ENCODE results near the gene PPP1R26.

PPP1R26 gene

GRCh38 chr9:135463140-135463539, 16.4 kb upstream of the PPP1R26 start:
- DNase-seq = no peak

DNA sequence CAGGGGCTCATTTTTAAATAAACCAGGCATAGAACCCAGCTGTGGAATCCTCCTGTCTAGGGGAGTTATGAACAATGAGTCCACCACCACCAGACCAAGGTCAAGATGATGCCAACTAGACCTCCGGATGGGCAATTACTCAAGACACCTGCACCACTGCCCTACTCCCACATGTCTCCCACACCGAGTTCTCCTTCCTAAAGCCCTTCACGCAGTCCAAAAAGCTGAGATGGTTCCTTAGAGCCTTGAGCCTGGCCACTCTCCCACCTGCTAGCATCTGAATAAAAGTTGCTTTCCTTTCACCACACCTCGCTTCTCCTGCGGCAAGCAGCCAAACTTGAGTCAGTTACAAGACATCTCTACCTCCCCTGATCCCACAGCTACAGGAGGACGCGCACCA, 15.4 kb upstream of the PPP1R26 start:
- no peak for DNase-seq

DNA sequence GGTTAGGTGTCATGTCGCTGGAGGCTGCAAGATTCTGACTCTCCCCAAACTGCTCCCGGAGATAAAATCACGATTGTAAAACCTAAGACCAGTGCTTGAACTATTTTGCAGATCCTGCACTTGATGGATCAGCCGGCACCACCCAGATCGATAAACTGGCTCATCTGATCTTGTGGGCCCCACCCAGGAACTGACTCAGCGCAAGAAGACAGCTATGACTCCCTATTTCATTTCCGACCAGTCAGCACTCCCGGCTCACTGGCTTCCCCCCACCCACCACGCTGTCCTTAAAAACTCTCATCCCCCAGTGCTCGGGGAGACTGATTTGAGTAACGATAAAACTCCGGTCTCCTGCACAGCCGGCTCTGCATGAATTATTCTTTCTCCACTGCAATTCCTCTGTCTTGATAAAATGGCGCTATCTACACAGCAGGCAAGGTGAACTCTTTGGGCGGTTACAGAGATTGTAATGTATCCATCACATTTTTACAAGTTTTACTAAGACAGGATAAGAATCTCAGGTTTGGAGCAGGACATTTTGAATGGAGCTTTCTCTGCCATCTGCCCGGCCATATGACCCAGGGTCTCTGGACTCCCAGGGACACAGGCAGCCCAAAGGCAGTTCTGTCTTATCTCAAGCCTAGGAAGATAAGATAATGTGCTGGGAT, 10.6 kb upstream of the PPP1R26 start:
- DNase-seq = peak; percentile 37

DNA sequence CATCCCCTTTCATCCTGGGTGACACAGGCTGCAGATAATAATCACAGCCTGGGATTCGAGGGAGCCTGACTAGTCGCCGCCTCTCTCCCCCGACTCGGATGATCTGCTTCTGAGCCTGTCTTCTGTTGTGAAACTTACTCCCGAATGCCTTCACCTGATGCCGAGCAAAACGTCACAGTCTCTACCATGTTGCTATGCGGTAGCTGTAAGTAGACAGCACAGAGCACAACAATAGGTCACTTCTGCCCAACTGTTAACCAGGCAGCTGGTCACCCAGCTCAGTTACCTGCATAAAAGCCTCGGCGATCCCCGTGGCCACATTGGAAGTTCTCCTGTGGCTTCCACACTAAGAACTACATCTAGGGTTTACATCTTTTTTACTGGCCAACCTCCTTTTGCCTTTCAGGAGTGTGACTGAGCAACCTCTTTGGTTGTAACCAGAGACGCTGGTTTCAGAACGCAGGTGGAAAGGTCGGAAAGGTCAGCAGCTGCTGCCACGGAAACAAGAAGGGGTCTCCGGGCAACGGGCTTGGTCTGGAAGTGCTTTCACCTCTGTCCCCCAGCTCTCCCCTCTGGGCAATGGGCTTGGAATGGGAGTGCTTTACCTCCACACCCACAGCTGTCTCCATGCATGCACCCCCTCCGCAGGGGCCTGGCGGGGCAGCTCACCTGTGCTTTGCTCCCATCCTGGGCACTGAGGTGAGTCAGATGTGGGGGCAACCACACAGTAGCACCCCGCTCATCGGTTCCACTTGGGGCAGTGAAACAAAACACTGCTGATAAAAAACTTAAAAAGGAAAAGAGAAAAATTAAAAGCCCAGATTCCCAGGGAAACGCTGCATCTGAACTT, 7.6 kb upstream of the PPP1R26 start:
- no peak for DNase-seq

DNA sequence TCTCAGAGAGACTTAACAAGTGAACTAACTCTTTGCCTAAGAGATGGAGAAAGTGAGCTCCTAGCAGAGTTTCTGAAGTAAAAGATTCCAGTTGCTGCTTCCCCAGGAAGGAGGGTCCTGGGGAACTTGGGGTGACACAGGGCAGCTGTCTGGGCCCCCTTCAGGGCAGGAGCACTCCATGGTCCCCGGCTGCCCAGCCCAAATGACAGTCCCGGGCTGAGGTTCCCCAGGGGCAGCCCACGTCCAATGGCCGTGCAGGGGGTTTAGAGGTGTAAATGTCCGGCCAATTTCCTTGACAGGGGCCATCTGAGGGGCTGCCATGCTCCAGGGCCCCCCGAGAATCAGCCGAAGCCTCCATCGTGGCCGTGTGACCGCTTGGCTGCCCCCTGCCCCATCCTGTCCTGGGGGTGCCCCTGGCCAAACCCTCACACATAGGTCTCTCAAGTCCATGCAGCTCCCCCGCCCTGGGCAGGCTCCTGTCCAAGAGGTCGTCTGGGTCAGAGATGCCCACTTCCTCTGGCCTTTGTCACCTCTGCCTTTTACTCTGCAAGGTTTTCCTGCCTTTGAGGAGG, 5.5 kb upstream of the PPP1R26 start:
- DNase-seq = no peak

DNA sequence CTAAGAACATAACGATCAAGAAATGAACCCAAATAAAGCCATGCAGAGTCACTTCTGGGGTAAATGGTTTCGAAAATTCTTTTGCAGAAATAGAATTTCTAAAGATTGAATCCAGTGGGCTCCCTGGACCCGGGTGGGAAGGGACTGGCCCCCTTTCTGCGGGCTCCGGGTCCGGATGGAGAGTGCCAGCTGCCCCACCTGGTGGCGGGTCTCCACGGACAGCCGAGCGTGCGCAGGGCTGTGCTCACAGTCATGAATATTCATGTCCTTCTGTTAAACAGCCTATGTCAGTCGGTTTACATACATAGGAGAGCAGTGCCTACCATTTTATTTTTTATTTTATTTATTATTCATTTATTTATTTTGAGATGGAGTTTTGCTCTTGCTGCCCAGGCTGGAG, 4.7 kb upstream of the PPP1R26 start:
- no peak for DNase-seq

DNA sequence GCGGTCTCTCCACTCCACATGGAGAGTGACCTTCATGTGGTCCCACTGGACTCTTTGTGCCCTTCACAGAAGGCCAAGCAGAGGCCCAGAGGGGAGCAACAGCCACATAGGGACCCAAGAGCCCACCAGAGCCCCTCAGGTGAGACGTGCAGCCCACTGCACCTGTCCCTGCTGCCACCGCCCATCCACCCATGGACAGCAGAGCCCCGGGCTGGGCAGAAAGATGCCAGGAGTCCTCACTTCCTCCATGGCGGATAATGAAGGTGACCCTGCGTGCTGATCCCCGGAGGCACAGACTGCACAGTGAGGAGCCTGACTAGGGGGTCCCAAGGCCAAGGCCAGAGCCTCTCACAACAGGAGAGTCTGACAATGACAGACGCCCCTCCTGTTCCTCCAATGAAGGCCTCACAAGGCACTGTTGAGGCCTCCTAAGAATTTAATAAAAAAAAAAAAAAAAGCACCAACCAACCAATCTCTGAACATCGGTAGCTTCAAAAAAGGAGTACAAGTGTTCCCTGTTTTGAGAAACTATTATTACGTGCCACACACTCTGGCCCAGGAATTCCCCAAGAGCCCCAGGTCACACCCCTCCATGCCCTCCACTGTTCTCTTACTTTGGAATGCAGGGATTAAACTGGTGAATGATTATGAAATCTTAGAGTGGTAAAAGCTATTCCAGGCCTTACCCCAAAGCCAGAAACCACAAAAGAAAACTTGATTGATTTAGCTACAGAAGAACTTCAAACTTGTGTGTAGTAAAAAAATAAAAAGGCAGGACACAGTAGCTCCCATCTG, 2.8 kb upstream of the PPP1R26 start:
- DNase-seq = no peak

DNA sequence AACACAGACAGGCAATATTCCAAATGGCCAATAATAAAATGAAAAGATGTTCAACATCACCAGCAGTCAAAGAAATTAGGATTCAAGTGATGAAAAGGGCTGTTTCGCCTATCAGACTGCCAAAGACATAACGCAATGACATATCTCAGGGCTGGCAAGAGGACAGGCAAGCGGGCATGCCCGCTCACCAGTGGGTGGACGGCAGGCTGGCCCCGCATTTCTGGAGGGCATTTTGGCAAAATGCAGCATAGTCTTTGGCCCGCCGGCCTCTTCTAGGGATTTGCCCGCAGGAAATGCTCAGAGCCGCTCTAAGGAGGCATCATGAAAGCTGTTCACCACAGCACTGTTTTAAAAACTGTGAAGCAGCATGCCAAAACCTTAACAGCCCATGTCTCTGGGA, 1.4 kb upstream of the PPP1R26 start:
- DNase-seq = no peak

DNA sequence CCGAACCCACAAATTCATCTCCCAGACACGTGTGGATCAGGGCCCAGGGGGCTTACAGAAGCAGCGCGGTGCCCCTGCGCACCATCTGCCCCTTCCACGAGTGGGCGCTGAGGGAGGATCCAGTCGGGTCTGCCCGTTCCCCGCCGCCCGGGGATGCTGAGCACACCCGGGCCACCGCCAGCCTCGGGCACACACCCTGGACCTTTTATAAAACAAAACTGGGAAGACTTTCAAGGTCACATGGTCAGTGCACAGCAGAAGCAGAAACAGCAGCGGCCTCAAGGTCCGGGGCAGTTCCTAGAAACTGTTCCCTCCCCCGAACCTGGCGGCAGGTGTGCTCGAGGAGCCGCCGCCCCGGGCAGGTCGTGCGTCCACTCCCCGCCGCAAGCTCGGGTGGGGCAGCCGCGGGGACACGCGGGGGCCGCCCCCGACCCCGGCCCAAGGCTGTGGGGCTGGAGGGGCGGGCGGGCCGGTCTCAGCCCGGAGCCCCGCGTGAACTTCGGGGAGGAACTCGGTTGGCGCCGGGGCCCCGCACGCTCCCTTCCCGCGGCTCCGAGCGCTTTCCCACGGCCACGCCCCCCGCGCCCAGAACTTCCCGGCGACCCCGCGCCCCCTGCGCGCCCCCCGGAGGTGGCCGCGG, 633 bp upstream of the PPP1R26 start:
- DNase-seq = no peak

GRCh38 chr9:135480071-135480939, 723 bp downstream of the PPP1R26 start:
- no peak for DNase-seq

DNA sequence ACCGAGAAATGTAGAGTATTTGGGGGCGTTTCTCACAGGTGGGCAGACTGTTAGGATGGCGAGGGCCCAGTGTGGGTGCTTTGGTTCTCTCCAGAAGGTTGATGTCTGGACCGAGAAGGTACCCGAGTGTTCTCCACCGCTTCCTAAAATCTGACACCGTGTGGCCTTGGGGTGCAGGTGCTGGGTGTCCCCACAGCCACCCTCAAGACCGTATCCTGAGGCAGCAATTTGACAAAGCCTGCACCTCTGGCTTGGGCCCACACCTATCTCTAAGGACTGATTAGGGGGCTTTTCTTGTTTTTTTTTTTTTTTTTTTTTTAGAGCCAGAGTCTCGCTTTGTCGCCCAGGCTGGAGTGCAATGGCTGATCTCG, 1.3 kb downstream of the PPP1R26 start:
- no peak for DNase-seq

GRCh38 chr9:135482015-135482754, 2.6 kb downstream of the PPP1R26 start:
- DNase-seq = no peak

- no peak for DNase-seq
These were observed 5.1 kb downstream of the PPP1R26 start for GRCh38 chr9:135484460-135485277.

GRCh38 chr9:135485385-135485784, 5.8 kb downstream of the PPP1R26 start:
- no peak for DNase-seq

- no peak for DNase-seq
These were observed 6.2 kb downstream of the PPP1R26 start for GRCh38 chr9:135485832-135486231.

- DNase-seq = no peak
These were observed 6.9 kb downstream of the PPP1R26 start for GRCh38 chr9:135486267-135487065.

DNA sequence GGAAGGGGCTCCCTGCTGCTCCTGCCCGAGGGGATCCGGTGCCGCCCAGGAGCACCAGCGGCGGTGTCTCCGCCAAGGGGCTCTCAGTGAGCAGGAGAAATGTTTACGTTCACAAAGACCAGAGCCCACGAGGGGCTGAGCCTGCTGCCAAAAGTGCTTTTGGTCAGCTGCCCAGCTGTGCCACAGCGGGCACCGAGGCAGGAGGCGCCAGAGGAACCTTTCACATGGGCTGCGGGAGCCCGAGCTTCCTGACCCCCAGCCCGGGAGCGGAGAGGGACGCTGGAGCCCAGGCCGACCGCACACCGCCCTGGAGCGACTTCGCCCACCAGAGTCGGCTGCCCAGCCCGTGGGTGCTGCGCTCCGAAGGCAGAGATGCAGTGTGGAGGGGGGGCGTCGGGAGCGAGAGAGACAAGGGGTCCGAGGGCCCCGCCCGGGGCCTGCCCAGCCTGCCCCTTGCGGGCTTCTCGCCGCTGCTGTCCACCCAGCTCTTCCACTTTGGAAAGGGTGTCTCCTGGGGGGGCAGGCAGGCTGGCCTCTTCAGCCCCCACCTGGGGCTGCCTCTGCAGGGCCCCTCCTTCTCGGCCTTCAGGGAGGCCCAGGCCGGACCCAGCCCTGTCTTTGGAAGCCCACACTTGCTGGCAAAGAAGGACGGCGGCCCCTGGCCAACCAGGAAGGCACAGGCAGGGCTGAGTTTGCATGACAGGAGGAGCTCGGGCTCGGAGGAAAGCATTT, 7.9 kb downstream of the PPP1R26 start:
- DNase-seq = no peak

GRCh38 chr9:135488013-135488330, 8.4 kb downstream of the PPP1R26 start:
- DNase-seq = no peak

DNA sequence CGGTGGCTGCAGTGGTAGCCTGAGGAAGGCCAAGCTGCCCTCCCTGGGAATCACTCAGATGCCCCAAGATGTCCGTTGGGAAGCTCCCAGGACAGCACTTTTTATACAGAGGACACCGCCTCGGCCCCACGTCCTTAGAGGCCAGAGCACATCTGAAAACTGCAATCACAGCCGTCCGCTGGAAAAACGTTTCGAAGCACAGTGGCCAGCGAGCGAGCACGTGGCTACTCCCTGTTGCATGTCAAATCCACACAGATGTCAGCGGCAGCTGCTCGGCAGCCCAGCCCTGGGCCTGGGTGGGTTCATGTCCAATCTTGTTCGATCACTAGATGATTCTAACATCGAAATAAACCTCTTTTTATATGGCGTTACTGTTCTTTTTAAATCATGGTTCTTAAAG, 8.9 kb downstream of the PPP1R26 start:
- DNase-seq = no peak

All from CD4-positive, alpha-beta T cell treated with Interleukin-21 for 1 hour (primary cell).